Smooth muscle cell (in vitro differentiated cells): ENCODE measurements around the gene CCDC92. TPM values are rescaled to one million over a fixed set of nuclear protein-coding genes. Genes with fewer than 3 reads are reported as not detected.
A peak's percentile ranks its signal among the peaks of the same experiment; 100 is the strongest.

Source experiments
- DNase-seq: peaks from one replicate; lab custom pipeline; 2025; ENCODE audit not compliant: unreplicated experiment; lab: John Stamatoyannopoulos, UW
- H2AFZ ChIP-seq: fragments of 200-600 bp; sonication (generic); 2 replicates; pipeline ENCODE4 v1.6.0; 2016; ENCODE audit warnings: antibody characterized with exemption, low read depth, mild to moderate bottlenecking
- H3F3A ChIP-seq: fragments of 200-600 bp; sonication (generic); 2 replicates; pipeline ENCODE4 v1.6.0; 2017; ENCODE audit warnings: antibody characterized with exemption, low read depth
- H3K27ac ChIP-seq: fragments of 200-600 bp; sonication (generic); 2 replicates; pipeline ENCODE4 v1.5.1; 2016; ENCODE audit warnings: low read depth, mild to moderate bottlenecking
- H3K27me3 ChIP-seq: fragments of 200-600 bp; sonication (generic); 2 replicates; pipeline ENCODE4 v1.6.1; 2016; ENCODE audit warnings: low read depth, mild to moderate bottlenecking
- H3K36me3 ChIP-seq: fragments of 200-600 bp; sonication (generic); 2 replicates; pipeline ENCODE4 v1.5.1; 2016; ENCODE audit warnings: low read depth
- H3K4me1 ChIP-seq: fragments of 200-600 bp; sonication (generic); 2 replicates; pipeline ENCODE4 v1.5.1; 2016; ENCODE audit warnings: low read depth
- H3K4me2 ChIP-seq: fragments of 200-600 bp; sonication (generic); 2 replicates; pipeline ENCODE4 v1.6.0; 2016; ENCODE audit warnings: mild to moderate bottlenecking
- H3K4me3 ChIP-seq: fragments of 200-600 bp; sonication (generic); 2 replicates; pipeline ENCODE4 v1.5.1; 2016; ENCODE audit warnings: mild to moderate bottlenecking
- H3K79me2 ChIP-seq: fragments of 200-600 bp; sonication (generic); 2 replicates; pipeline ENCODE4 v1.6.0; 2016; ENCODE audit warnings: low read depth, mild to moderate bottlenecking
- H3K9ac ChIP-seq: fragments of 200-600 bp; sonication (generic); 2 replicates; pipeline ENCODE4 v1.6.0; 2016; ENCODE audit warnings: low read depth
- H3K9me3 ChIP-seq: fragments of 200-600 bp; sonication (generic); replicated peaks from 2 replicates; pipeline ENCODE4 v1.5.1; 2016; ENCODE audit warnings: low read depth
- H4K20me1 ChIP-seq: fragments of 200-600 bp; sonication (generic); 2 replicates; pipeline ENCODE4 v1.6.0; 2016; ENCODE audit warnings: low read depth
- WGBS: methylation state at CpG from one replicate; pipeline ENCODE4 v1.1.7; 2016; ENCODE audit warnings: low lambda C conversion rate; 5-methylcytosine and 5-hydroxymethylcytosine counted together
- polyA plus RNA-seq: library from polyadenylated mRNA; unstranded; fragments of >200 nt; fragmentation: Nextera tagmentation; extraction: Ambion mirVana; gene quantifications from 2 replicates; pipeline ENCODE4 v1.2.1, GENCODE V29; 2016
- total RNA-seq: library from RNA; depleted of rRNA; stranded (reverse); fragments of >200 nt; gene quantifications from 2 replicates; pipeline ENCODE4 v1.2.3, GENCODE V29; 2014
- TF ChIP-seq, protein P1 (sequence below): fragments of 200-600 bp; sonication (generic); IDR thresholded peaks from 2 replicates; pipeline ENCODE4 v1.5.1; 2017; ENCODE audit warnings: borderline replicate concordance, mild to moderate bottlenecking, antibody characterized with exemption; ENCODE audit not compliant: insufficient read depth, poor library complexity, severe bottlenecking

CCDC92 gene
- total and polyA plus RNA-seq, 2 experiments from 2014 or later: 17.4 to 68.2 TPM

DNA sequence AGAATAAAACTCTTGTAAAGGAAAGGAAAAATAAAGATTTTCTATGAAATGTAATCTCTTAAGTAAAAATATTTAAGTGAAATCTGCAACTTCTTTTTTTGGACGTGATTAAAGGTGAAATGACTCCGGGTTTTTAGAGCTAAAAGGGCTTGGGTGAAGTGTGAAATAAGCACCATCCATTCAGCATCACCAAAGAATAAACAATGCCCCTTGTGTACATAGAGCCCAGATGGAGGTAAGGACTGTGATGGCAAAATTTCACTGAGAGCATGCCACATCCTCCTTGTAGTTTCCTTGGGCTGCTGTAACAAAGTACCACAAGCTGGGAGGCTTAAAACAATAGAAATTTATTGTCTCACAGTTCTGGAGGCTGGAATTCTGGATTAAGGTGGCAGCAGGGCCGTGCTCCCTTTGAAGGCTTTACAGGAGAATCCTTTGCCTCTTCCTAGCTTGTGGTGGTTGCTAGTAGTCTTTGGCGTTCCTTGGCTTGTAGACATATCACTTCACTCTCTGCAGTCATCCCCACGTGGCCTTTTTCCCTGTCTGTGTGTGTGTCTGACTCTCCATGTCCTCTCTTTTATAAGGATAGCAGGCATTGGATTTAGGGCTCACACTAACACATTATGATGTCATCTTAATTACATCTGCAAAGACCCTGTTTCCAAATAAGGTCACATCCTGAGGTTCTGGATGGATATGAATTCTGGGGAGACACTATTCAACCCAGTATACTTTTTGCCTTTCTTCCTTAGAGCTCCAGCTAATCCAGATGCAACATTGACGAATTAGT is 24.6 kb upstream of the CCDC92 start:
- no peaks in the 10 kb centered on the region for H3K36me3 ChIP-seq
- no peak for DNase-seq
- WGBS: 53% methylated on average over 6 of the region's 6 CpGs
- peaks cover 37% of the 10 kb centered on the region for H3K79me2 ChIP-seq
- H3K27me3 ChIP-seq: no peaks in the 10 kb centered on the region
- TF ChIP-seq, protein P1, sequence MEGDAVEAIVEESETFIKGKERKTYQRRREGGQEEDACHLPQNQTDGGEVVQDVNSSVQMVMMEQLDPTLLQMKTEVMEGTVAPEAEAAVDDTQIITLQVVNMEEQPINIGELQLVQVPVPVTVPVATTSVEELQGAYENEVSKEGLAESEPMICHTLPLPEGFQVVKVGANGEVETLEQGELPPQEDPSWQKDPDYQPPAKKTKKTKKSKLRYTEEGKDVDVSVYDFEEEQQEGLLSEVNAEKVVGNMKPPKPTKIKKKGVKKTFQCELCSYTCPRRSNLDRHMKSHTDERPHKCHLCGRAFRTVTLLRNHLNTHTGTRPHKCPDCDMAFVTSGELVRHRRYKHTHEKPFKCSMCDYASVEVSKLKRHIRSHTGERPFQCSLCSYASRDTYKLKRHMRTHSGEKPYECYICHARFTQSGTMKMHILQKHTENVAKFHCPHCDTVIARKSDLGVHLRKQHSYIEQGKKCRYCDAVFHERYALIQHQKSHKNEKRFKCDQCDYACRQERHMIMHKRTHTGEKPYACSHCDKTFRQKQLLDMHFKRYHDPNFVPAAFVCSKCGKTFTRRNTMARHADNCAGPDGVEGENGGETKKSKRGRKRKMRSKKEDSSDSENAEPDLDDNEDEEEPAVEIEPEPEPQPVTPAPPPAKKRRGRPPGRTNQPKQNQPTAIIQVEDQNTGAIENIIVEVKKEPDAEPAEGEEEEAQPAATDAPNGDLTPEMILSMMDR: no peak
- no peak overlapping the region for H3K9ac ChIP-seq
- no peak overlapping the region for H3K4me3 ChIP-seq
- H2AFZ ChIP-seq: no peak overlapping the region
- H4K20me1 ChIP-seq: peaks cover 80% of the 10 kb centered on the region
- peak overlapping the region; percentile 47 for H3K4me2 ChIP-seq
- peaks cover 37% of the 10 kb centered on the region for H3K4me1 ChIP-seq
- H3F3A ChIP-seq: peaks cover 27% of the 10 kb centered on the region
- H3K9me3 ChIP-seq: no peaks in the 10 kb centered on the region
- H3K27ac ChIP-seq: peak overlapping the region; percentile 84

DNA sequence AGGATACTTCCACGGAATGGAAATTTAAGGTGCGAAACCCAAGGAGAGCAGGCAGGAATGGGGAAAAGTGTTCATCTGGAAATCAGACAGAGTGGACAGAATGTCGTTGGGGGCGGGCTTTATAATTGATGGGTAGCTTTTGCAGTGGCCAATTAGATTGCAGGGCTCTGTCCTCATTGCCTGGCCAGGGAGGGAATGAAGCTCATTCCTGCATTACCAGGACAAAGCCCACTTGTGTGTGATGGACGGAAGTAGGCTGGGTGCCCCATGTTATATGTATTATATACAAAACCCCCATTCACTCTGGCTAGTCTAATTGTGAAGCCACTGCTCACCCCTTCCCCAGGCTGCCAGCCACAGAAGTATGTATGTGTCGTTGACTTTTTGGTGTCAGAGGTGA is 23.9 kb upstream of the CCDC92 start:
- H3K27me3 ChIP-seq: no peaks in the 10 kb centered on the region
- peaks cover 37% of the 10 kb centered on the region for H3K79me2 ChIP-seq
- no peak for DNase-seq
- peak overlapping the region; percentile 7 for H3K4me2 ChIP-seq
- no peaks in the 10 kb centered on the region for H3K36me3 ChIP-seq
- H2AFZ ChIP-seq: no peak overlapping the region
- H3K9me3 ChIP-seq: no peaks in the 10 kb centered on the region
- no peak overlapping the region for H3K9ac ChIP-seq
- WGBS: 80% methylated on average over 6 of the region's 6 CpGs
- H3K27ac ChIP-seq: peak overlapping the region; percentile 84
- peaks cover 37% of the 10 kb centered on the region for H3K4me1 ChIP-seq
- no peak overlapping the region for H3K4me3 ChIP-seq
- peaks cover 33% of the 10 kb centered on the region for H3F3A ChIP-seq
- TF ChIP-seq, protein P1: no peak
- peaks cover 83% of the 10 kb centered on the region for H4K20me1 ChIP-seq

DNA sequence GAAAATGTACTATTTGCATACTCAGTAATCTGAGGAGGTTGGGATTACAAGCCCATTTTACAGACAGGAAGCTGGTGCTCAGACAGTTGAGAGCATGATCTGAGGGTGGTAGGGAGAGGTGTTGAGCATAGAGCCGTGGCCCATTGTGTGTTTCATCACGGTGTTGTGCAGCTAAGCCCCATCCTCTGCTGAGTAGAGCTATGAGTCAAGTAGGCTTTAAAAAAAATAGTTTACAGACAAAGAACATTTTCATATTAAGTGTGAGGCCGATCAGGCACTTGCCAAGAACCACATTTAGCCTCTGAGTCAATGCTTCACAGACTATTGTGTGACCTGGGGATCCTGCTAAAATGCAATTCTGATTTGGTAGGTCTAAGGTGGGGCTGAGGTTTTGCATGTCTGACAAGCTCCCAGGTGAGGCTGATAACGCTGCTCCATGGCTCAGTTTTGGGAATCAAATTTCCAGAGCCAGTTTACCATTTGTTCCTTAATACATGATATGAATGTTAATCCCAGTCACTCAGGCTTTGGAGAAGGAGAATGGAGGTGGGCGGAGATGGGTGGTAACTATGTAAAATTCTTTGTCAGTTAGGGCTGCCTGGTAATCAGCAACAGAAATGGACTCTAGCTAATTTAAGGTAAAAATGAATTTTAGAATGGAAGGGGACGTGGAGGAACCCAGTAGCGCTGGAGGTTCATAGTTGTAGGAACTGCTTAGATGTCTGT is 22.6 kb upstream of the CCDC92 start:
- Histone ChIP-seq H3K36me3 (no peaks in the 10 kb centered on the region), H3K27ac (no peak overlapping the region), H3K79me2 (peaks cover 33% of the 10 kb centered on the region), H3K4me1 (peaks cover 39% of the 10 kb centered on the region), H3K9me3 (no peaks in the 10 kb centered on the region), H3K4me3 (no peak overlapping the region), H3K9ac (no peak overlapping the region), H3K4me2 (no peak overlapping the region), H4K20me1 (peaks cover 89% of the 10 kb centered on the region), H3F3A (peaks cover 41% of the 10 kb centered on the region), H3K27me3 (no peaks in the 10 kb centered on the region), H2AFZ (no peak overlapping the region)
- WGBS: 77% methylated on average over 7 of the region's 7 CpGs
- no peak for DNase-seq
- TF ChIP-seq, protein P1: no peak
